HuH-7.5 (cell line): ENCODE measurements around the gene BRAP.
"Not testable (repeated sequence)": the region's sequence is repeated elsewhere in the genome, so short reads cannot be mapped to it uniquely, and the experiment has no call there.

ENCODE experiments used
- DNase-seq: peaks from one replicate; pipeline ENCODE4 v3.0.0; 2011; ENCODE audit warnings: low spot score

Gene BRAP

GRCh38 chr12:111606767-111607230, 79.0 kb downstream of the BRAP start:
- no peak for DNase-seq

- DNase-seq: no peak
Observed at GRCh38 chr12:111605911-111606766, 79.6 kb downstream of the BRAP start.

- not testable (repeated sequence) for DNase-seq
Observed at GRCh38 chr12:111602857-111603256, 82.9 kb downstream of the BRAP start.

GRCh38 chr12:111602348-111602747, 83.4 kb downstream of the BRAP start:
- no peak for DNase-seq

GRCh38 chr12:111600986-111601385, 84.8 kb downstream of the BRAP start:
- DNase-seq: not testable (repeated sequence)

GRCh38 chr12:111600205-111600642, 85.5 kb downstream of the BRAP start:
- no peak for DNase-seq

GRCh38 chr12:111599453-111600204, 86.1 kb downstream of the BRAP start:
- peak; percentile 93 for DNase-seq

GRCh38 chr12:111598637-111599452, 86.9 kb downstream of the BRAP start, which contains the start of gene ATXN2:
TSS of gene ATXN2 (minus strand) at chr12:111599315. CDS start at chr12:111599034, 281 bp downstream.
- DNase-seq: peak; percentile 77

- peak; percentile 64 for DNase-seq
Observed at GRCh38 chr12:111597831-111598636, 87.7 kb downstream of the BRAP start.

- peak; percentile 52 for DNase-seq
Observed at GRCh38 chr12:111596985-111597830, 88.5 kb downstream of the BRAP start.

- DNase-seq: not testable (repeated sequence)
Observed at GRCh38 chr12:111595341-111595835, 90.4 kb downstream of the BRAP start.
